IPS DF 19.7 (cell line): ENCODE results near the gene PTPRA.
"Not testable (repeated sequence)": the region's sequence is repeated elsewhere in the genome, so short reads cannot be mapped to it uniquely, and the experiment has no call there.

ENCODE experiments used
- DNase-seq: peaks from one replicate; pipeline ENCODE4 v3.0.0-alpha.2; 2013; ENCODE audit warnings: low read depth, low spot score

The PTPRA gene

GRCh38 chr20:3073251-3073643, 200.0 kb downstream of the PTPRA start:
- not testable (repeated sequence) for DNase-seq

- no peak for DNase-seq
These were observed 201.5 kb downstream of the PTPRA start for GRCh38 chr20:3074812-3075211.

- not testable (repeated sequence) for DNase-seq
These were observed 202.0 kb downstream of the PTPRA start for GRCh38 chr20:3075315-3075714.

GRCh38 chr20:3077618-3078134, 204.4 kb downstream of the PTPRA start:
- DNase-seq, result no peak

- no peak for DNase-seq
These were observed 207.7 kb downstream of the PTPRA start for GRCh38 chr20:3080939-3081388.

GRCh38 chr20:3081641-3082040, 208.4 kb downstream of the PTPRA start:
- no peak for DNase-seq

GRCh38 chr20:3082306-3082951, 209.1 kb downstream of the PTPRA start:
- no peak for DNase-seq

- DNase-seq, result no peak
These were observed 210.0 kb downstream of the PTPRA start for GRCh38 chr20:3082955-3083952.

GRCh38 chr20:3084283-3084985, 211.2 kb downstream of the PTPRA start, which contains the start of gene AVP:
Gene AVP (minus strand): TSS chr20:3084724. CDS start chr20:3084674, 50 bp downstream.
- no peak for DNase-seq

GRCh38 chr20:3084986-3085360, 211.7 kb downstream of the PTPRA start:
- DNase-seq, result no peak

- DNase-seq, result no peak
These were observed 212.3 kb downstream of the PTPRA start for GRCh38 chr20:3085571-3086072.

GRCh38 chr20:3088031-3088430, 214.8 kb downstream of the PTPRA start:
- no peak for DNase-seq
